NCI-H2196 (cell line): ENCODE measurements around the gene GNB2.

Experiments
- DNase-seq: peaks from one replicate; lab custom pipeline; 2025; ENCODE audit not compliant: unreplicated experiment; lab: John Stamatoyannopoulos, UW

GNB2 gene

GRCh38 chr7:100673302-100673941, at the start of gene GNB2:
Gene GNB2 (plus strand): TSS chr7:100673740. CDS start chr7:100676266, 2,526 bp downstream.
- peak; percentile 99 for DNase-seq

- no peak for DNase-seq
Observed at GRCh38 chr7:100623951-100624824, 49.4 kb upstream of the GNB2 start.

GRCh38 chr7:100626055-100626454, 47.5 kb upstream of the GNB2 start:
- DNase-seq, result no peak

GRCh38 chr7:100626530-100627237, 46.9 kb upstream of the GNB2 start:
- DNase-seq, result peak; percentile 78

- DNase-seq, result no peak
Observed at GRCh38 chr7:100627238-100627549, 46.3 kb upstream of the GNB2 start.

- peak; percentile 40 for DNase-seq
Observed at GRCh38 chr7:100629117-100629716, 44.3 kb upstream of the GNB2 start.

GRCh38 chr7:100630066-100630465, 43.5 kb upstream of the GNB2 start:
- DNase-seq, result no peak

- DNase-seq, result peak; percentile 45
Observed at GRCh38 chr7:100632951-100633717, 40.4 kb upstream of the GNB2 start.

GRCh38 chr7:100639995-100640516, 33.5 kb upstream of the GNB2 start:
- DNase-seq, result no peak

- no peak for DNase-seq
Observed at GRCh38 chr7:100640517-100641440, 32.8 kb upstream of the GNB2 start.

- DNase-seq, result no peak
Observed at GRCh38 chr7:100641463-100641859, 32.1 kb upstream of the GNB2 start, which contains the start of gene TFR2. Gene TFR2 (minus strand): TSS chr7:100641552. CDS start chr7:100641509, 43 bp downstream.

GRCh38 chr7:100641860-100642533, 31.5 kb upstream of the GNB2 start:
- no peak for DNase-seq

- DNase-seq, result no peak
Observed at GRCh38 chr7:100642534-100642907, 31.0 kb upstream of the GNB2 start.

GRCh38 chr7:100649826-100650565, 23.5 kb upstream of the GNB2 start:
- no peak for DNase-seq

- DNase-seq, result no peak
Observed at GRCh38 chr7:100654908-100655831, 18.4 kb upstream of the GNB2 start.

GRCh38 chr7:100655908-100656674, 17.4 kb upstream of the GNB2 start, which contains the start of gene ACTL6B:
Gene ACTL6B (minus strand): TSS chr7:100656448. CDS start chr7:100656354, 94 bp downstream.
- peak; percentile 89 for DNase-seq
